ENCODE measurements around the gene RNLS.

- TF ChIP-seq CTCF (conservative IDR thresholded peaks at IDR 0.05 in 1 of 2, IDR thresholded peaks at IDR 0.05 in 1 of 2; ENCODE audit: extremely low read depth in 1 of 2, insufficient read depth in 1 of 2, low read depth in 1 of 2, low read length in 2 of 2) (no peak), EZH2 (IDR thresholded peaks at IDR 0.05; ENCODE audit: borderline replicate concordance, low read length) (no peak)
Observed at GRCh38 chr10:88418871-88419270, 164.2 kb downstream of the RNLS start.

All from mammary epithelial cell (primary cell).